ENCODE results near the gene SPDYE4.

GRCh38 chr17:8706431-8706830 lies 51.9 kb downstream of the SPDYE4 start:
- TF ChIP-seq, protein P1, sequence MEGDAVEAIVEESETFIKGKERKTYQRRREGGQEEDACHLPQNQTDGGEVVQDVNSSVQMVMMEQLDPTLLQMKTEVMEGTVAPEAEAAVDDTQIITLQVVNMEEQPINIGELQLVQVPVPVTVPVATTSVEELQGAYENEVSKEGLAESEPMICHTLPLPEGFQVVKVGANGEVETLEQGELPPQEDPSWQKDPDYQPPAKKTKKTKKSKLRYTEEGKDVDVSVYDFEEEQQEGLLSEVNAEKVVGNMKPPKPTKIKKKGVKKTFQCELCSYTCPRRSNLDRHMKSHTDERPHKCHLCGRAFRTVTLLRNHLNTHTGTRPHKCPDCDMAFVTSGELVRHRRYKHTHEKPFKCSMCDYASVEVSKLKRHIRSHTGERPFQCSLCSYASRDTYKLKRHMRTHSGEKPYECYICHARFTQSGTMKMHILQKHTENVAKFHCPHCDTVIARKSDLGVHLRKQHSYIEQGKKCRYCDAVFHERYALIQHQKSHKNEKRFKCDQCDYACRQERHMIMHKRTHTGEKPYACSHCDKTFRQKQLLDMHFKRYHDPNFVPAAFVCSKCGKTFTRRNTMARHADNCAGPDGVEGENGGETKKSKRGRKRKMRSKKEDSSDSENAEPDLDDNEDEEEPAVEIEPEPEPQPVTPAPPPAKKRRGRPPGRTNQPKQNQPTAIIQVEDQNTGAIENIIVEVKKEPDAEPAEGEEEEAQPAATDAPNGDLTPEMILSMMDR (conservative IDR thresholded peaks at IDR 0.05 in 1 of 2, IDR thresholded peaks at IDR 0.05 in 1 of 2; ENCODE audit: low read depth in 1 of 2, low read length in 2 of 2), result no peak
- no peak for TF ChIP-seq EZH2 (IDR thresholded peaks at IDR 0.05; ENCODE audit: low read length, missing control alignments)
